H1 (cell line): ENCODE data around the gene SHROOM4.

Experiments
- ASH2L ChIP-seq: fragments of 200-600, 300-600 bp; sonication (generic); IDR thresholded peaks from one replicate; pipeline ENCODE4 v1.7.1; 2017; ENCODE audit warnings: low read length
- BRCA1 ChIP-seq: IDR thresholded peaks from 2 replicates; pipeline ENCODE4 v1.6.1; 2012; ENCODE audit warnings: low read depth, low read length, improper control_type of control experiment
- EP300 ChIP-seq, 2 experiments: IDR thresholded peaks; 1 replicate in 1 of 2; 2 replicates in 1 of 2; pipeline ENCODE4 v1.6.1; 2011 to 2012; ENCODE audit warnings: low read depth in 2 of 2, low read length in 2 of 2, mild to moderate bottlenecking in 2 of 2, borderline replicate concordance in 1 of 2, inconsistent platforms in 1 of 2, moderate library complexity in 1 of 2
- EZH2 ChIP-seq: fragments of 200-600 bp; sonication (generic); IDR thresholded peaks from 2 replicates; pipeline ENCODE4 v1.7.1; 2012; ENCODE audit warnings: low read depth, mild to moderate bottlenecking, moderate library complexity, low read length, inconsistent platforms; ENCODE audit not compliant: severe bottlenecking
- GABPA ChIP-seq: IDR thresholded peaks from 2 replicates; pipeline ENCODE4 v1.6.1; 2011; ENCODE audit warnings: mild to moderate bottlenecking, low read length, moderate library complexity, borderline replicate concordance; ENCODE audit not compliant: insufficient read depth
- POLR2A ChIP-seq, 2 experiments: IDR thresholded peaks; 1 replicate in 1 of 2; 2 replicates in 1 of 2; pipeline ENCODE4 v1.6.1; 2011; ENCODE audit warnings: low read depth in 2 of 2, low read length in 2 of 2, mild to moderate bottlenecking in 2 of 2; ENCODE audit errors: control extremely low read depth in 1 of 2
- TBP ChIP-seq: IDR thresholded peaks from 2 replicates; pipeline ENCODE4 v1.6.1; 2011; ENCODE audit warnings: low read depth, low read length, improper control_type of control experiment
- TEAD4 ChIP-seq: IDR thresholded peaks from 2 replicates; pipeline ENCODE4 v1.6.1; 2012; ENCODE audit warnings: low read depth, low read length, inconsistent platforms, mixed read lengths
- TF ChIP-seq, protein P1 (sequence below), 3 experiments: IDR thresholded peaks; 1 replicate in 2 of 3; 2 replicates in 1 of 3; pipeline versions ENCODE4 v1.5.1 to v1.6.1; 2011; ENCODE audit warnings: low read length in 3 of 3, mild to moderate bottlenecking in 3 of 3, inconsistent platforms in 2 of 3, low read depth in 1 of 3, moderate library complexity in 1 of 3; ENCODE audit not compliant: insufficient read depth in 1 of 3; ENCODE audit errors: control extremely low read depth in 1 of 3

GRCh38 chrX:50780144-50780543 is 33.9 kb downstream of the SHROOM4 start:
- TF ChIP-seq, protein P1, sequence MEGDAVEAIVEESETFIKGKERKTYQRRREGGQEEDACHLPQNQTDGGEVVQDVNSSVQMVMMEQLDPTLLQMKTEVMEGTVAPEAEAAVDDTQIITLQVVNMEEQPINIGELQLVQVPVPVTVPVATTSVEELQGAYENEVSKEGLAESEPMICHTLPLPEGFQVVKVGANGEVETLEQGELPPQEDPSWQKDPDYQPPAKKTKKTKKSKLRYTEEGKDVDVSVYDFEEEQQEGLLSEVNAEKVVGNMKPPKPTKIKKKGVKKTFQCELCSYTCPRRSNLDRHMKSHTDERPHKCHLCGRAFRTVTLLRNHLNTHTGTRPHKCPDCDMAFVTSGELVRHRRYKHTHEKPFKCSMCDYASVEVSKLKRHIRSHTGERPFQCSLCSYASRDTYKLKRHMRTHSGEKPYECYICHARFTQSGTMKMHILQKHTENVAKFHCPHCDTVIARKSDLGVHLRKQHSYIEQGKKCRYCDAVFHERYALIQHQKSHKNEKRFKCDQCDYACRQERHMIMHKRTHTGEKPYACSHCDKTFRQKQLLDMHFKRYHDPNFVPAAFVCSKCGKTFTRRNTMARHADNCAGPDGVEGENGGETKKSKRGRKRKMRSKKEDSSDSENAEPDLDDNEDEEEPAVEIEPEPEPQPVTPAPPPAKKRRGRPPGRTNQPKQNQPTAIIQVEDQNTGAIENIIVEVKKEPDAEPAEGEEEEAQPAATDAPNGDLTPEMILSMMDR (IDR thresholded peaks at IDR 0.05; ENCODE audit: control extremely low read depth in 1 of 3, insufficient read depth in 1 of 3, low read depth in 1 of 3, low read length in 3 of 3) = no peak
- TF ChIP-seq BRCA1 (no peak), TBP (no peak), GABPA (no peak), TEAD4 (no peak), EZH2 (no peak), ASH2L (no peak), EP300 (IDR thresholded peaks at IDR 0.05; ENCODE audit: borderline replicate concordance in 1 of 2, low read depth in 2 of 2, low read length in 2 of 2) (no peak), POLR2A (IDR thresholded peaks at IDR 0.05; ENCODE audit: control extremely low read depth in 1 of 2, low read depth in 2 of 2, low read length in 2 of 2) (no peak)
